Limb (tissue), 2 donors: ENCODE data around the gene TMEM63A.
"Not testable (repeated sequence)": the region's sequence is repeated elsewhere in the genome, so short reads cannot be mapped to it uniquely, and the experiment has no call there.

Experiments used
- DNase-seq, 2 donors: peaks; one replicate each; pipeline ENCODE4 v3.0.0-alpha.2; 2016; ENCODE audit errors: extremely low spot score in 2 of 2

Gene TMEM63A

GRCh38 chr1:225823811-225824261, 58.3 kb downstream of the TMEM63A start:
- no peak for DNase-seq

- DNase-seq: no peak
These were observed 59.4 kb downstream of the TMEM63A start for GRCh38 chr1:225822655-225823403.

DNA sequence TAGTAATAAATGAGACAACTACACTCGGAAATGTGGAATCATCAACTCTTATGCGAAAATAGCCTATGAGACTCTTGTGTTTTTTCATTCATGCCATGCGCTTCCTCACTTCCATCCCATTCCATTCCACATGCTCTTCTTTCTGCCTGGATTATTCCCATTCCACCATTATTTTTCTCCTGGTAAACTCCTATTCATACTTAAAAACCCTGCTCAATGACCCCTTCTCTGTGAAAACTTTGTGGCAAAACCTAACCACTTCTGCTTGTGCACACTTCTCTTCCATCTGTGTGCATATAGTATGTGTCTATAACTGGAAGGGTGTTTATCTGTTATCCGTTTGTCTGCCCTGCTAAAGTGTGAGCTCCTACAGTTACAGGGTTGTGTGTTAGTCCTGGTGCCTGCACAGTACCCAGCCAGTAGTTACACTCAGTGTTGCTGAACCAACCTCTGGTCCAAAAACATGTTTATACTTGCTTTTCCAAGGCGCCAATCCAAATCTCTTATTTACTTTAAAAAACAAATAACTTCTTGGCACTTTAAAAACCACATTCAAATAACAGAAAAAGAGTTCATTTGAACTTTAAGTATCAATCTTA, 61.6 kb downstream of the TMEM63A start:
- no peak for DNase-seq

DNA sequence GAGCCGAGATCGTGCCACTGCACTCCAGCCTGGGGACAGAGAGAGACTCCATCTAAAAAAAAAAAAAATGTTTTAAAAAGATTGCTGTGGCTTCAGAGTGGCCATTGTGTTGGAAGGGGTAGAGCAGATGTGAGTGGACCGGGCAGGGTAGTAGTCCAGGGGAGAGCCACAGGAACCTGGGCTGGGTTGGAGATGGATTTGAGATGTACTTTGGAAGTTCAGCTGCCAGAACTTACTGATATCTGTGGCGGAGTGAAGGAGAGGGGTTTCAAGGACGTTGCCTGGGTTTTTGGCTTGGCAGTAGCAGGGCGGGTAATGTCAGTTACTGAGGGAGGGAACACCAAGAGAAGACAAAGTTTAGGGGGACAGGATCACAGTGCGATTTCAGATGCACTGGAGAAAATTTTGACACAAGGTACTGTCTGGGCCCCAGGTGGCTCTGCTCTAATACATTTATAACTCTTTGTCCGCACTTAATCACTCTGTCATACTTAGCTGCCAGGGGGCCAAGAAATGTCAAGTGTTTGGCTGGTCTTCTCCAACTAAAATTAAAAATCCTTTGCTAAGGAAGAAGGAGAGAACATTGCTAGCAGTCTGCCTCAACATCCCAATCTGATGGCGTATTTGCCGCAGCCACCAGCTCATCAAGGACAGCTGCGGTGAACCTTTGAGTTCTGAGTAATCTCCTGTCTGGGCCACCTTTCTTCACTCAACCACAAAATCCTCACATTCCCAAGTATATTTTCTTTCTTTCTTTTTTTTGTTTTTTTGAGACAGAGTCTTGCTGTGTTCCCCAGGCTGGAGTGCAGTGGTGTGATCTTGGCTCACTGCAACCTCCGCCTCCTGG, 62.6 kb downstream of the TMEM63A start:
- no peak for DNase-seq

- DNase-seq: no peak
These were observed 64.0 kb downstream of the TMEM63A start for GRCh38 chr1:225818229-225818628.

- no peak for DNase-seq
These were observed 64.5 kb downstream of the TMEM63A start for GRCh38 chr1:225817611-225818061.

DNA sequence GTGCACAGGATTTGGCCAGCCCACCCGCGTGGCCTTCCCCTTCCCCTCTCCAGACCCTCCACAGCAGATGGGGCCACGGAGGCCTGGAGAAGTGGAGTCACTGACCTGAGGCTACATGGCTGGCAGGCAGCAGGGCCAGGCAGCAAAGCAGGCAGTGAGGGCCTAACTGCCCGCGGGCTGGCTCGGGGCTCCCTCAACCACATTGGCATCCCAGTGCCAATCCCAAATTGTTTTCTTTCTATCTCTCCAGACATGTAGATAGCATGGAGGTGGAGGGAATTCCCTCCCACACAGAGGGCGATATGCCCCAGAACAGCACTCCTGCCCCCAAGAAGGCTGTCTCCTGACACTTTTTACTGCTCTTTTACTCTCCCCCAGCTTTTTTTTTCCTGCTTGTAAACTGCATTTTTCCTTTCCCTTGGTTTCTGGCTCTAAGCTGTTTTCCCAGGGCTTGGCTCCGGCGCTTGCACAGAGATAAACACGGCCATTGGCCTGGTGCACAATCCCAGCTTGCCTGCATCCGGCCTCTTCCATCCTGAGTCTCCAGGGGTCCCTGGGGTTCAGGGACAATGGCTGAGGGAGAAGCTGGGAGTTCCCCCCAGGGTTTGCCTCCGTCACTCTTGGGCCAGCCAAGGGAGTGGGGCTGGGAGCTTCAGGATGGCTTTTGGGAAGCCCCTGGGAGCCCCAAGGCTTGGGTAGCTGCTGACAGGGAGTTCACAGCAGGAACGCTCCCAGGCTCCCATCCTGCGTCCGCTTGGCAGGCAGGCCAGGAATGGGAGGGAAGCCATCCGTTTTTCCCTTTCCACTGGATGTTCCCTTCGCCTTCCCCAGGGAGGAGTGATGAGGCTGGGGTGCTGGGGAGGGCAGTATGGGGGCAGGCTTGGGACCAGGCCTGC, 65.3 kb downstream of the TMEM63A start:
- no peak for DNase-seq

GRCh38 chr1:225815526-225816178, 66.5 kb downstream of the TMEM63A start:
- DNase-seq: peak in 1 of 2 donors; percentile 45

DNA sequence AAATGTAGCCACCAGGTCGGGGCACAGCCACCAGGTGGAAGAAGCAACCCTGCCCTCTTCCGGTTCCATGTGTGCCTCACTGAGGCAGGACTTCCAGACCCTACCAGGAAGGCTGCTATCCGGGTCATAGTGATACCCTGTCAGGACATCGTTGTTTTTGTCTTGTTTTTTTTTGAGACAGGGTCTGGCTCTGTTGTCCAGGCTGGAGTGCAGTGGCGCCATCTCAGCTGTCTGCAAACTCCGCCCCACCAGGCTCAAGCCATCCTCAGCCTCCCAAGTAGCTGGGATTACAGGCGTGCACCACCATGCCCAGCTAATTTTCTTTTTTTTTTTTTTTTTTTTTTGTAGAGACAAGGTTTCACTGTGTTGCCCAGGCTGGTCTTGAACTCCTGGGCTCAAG, 67.1 kb downstream of the TMEM63A start:
- not testable (repeated sequence) for DNase-seq

- no peak for DNase-seq
These were observed 67.8 kb downstream of the TMEM63A start for GRCh38 chr1:225814381-225814780.

- no peak for DNase-seq
These were observed 68.8 kb downstream of the TMEM63A start for GRCh38 chr1:225813214-225813964.

DNA sequence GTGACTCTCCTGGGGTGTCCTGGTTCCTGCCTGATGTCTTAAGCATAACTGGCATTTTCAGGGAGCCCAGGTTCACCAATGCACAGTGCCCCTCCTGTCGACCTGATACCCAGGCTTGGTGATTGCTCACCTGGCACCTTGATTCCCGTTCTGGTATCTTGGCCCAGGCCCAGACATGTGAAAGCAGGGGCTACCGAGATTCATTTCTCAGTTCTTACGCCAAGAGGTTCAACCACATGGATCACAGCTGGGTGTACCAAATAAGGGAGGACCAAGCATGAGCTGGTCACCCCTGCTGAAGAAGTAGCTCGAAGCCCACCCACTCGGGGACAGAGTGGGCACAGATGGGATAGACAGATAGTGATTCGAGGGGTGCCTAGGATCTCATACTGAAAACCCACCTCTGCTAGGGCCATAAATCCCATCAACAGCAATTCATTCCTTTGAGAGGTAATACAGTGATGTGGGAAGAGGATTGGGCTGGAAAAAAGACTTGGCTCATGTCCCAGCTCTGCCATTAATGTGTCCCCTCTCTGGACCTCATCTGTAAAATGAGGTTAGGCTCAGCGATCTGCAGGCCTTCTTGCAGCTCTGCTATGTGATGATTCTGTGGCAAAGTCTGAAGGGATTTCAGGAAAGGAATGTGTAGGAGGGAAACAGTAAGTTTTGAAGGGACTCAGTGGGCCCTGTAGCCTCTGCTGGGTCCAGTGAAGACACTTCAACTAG, 69.5 kb downstream of the TMEM63A start:
- no peak for DNase-seq

DNA sequence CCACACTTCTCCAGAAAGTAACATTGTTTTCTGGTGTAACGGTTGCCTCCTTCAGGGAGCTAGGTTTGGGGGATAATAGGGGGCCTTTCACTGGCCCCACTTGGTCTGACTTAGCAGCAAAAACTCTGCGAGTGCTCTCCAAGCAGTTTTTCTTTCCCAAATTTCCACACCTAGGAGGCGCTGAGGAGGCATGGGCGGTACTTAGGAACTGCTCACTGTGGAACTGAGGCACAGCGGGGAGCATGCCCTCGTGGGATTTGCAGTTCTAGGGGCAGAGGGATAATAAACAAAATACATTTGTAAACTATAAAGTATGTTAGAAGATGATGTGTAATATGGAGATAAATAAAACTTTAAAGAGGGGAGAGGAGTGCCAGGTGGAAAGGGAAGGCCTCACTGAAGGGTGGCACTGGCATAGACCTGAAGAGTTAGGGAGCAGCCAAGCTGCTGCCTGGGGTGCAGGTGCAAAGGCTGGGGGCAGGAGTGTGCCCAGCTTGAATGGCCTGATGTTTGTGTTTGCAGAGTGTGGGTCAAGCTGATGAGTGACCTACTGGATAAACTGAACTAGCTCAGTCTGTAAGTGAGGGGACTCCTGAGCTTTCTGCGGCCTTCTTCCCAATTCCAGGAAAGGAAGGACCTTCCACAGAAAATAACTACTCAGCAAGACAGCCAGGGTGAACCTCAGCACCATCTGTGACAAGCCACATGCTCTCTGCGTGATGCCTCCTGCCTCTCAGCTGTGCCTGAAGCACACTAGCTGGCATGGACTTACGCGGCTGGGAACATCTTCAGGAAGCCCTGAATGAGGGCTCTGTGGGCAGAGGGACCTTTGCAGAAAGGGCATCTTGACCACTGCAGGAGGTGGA, 70.3 kb downstream of the TMEM63A start:
- no peak for DNase-seq

DNA sequence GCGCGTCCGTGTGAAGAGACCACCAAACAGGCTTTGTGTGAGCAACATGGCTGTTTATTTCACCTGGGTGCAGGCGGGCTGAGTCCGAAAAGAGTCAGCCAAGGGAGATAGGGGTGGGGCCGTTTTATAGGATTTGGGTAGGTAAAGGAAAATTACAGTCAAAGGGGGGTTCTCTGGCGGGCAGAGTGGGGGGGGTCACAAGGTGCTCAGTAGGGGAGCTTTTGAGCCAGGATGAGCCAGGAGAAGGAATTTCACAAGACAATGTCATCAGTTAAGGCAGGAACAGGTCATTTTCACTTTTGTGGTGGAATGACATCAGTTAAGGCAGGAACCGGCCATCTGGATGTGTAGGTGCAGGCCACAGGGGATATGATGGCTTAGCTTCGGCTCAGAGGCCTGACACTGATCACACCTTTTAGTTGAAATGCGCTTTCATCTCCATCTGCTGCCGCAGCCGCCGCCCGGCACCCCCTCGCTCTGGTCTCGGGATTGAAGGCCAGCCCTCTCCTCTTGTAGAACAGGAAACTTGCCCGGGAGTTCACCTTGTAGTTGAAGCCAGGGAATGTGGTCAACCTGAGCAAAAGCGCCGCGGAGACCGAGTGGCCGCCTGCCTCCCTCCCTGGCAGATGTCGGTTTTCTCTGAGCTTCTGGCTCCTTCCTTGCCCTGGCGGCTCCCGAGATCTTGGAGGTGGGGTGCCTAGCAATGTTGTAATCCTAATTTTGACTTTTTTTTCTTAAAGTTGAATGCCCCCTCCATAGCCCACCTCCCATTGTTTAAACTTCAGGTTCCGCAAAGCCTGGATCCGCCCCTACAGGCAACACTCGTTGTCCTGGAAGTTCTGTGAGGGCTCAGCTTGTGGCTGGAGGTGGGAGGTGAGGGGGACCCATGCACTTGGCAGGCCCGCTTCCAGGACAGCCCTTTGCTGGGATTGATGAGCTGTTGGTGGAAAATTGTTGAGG, 71.3 kb downstream of the TMEM63A start:
- DNase-seq: peak in 1 of 2 donors; percentile 60

- DNase-seq: peak; percentile 84 to 90
These were observed 72.2 kb downstream of the TMEM63A start, which contains the start of gene EPHX1 for GRCh38 chr1:225809842-225810578. Gene EPHX1, plus strand, starts transcription at chr1:225810124. Its CDS starts 18,606 bp downstream, at chr1:225828730.

- DNase-seq: no peak
These were observed 74.0 kb downstream of the TMEM63A start for GRCh38 chr1:225808136-225808535.
